Calu3 (cell line): ENCODE data around the gene DLX2. TPM values are rescaled to one million over a fixed set of nuclear protein-coding genes. Genes with fewer than 3 reads are reported as not detected.
"Not testable (repeated sequence)": the region's sequence is repeated elsewhere in the genome, so short reads cannot be mapped to it uniquely, and the experiment has no call there.

Experiments
- BruUV-seq: library from RNA; stranded (reverse); fragments of 400-500 nt; replicated peaks from 2 replicates; lab custom pipeline; 2021; lab: Mats Ljungman, UMichigan
- CTCF ChIA-PET: fragments of 300-600 bp; sonication (Branson Sonifier 250); formaldehyde crosslinking; loops from one replicate; lab custom pipeline; 2022; ENCODE audit warnings: antibody characterized with exemption; lab: Charles Lee
- DNase-seq: peaks from one replicate; pipeline ENCODE4 v3.0.0; 2022
- H3K27ac Mint-ChIP-seq: one replicate; pipeline ENCODE4 v1.8.0; 2022; ENCODE audit warnings: mixed read lengths; ENCODE audit not compliant: unreplicated experiment
- H3K27me3 Mint-ChIP-seq: one replicate; pipeline ENCODE4 v1.8.0; 2022; ENCODE audit warnings: mixed read lengths; ENCODE audit not compliant: unreplicated experiment
- H3K36me3 Mint-ChIP-seq: one replicate; pipeline ENCODE4 v1.8.0; 2022; ENCODE audit warnings: mild to moderate bottlenecking, moderate library complexity, mixed read lengths; ENCODE audit not compliant: insufficient read depth, unreplicated experiment
- H3K4me1 Mint-ChIP-seq: one replicate; pipeline ENCODE4 v1.8.0; 2022; ENCODE audit warnings: mild to moderate bottlenecking, low read depth, mixed read lengths; ENCODE audit not compliant: unreplicated experiment
- H3K4me3 Mint-ChIP-seq: one replicate; pipeline ENCODE4 v1.8.0; 2022; ENCODE audit warnings: mild to moderate bottlenecking, low read depth, moderate library complexity, mixed read lengths; ENCODE audit not compliant: unreplicated experiment
- H3K9me3 Mint-ChIP-seq: one replicate; pipeline ENCODE4 v1.8.0; 2022; ENCODE audit warnings: low read depth, mixed read lengths; ENCODE audit not compliant: unreplicated experiment
- CTCF ChIP-seq: fragments of 200-600 bp; IDR thresholded peaks from one replicate; pipeline ENCODE4 v1.8.0; 2022; ENCODE audit warnings: antibody characterized with exemption; ENCODE audit not compliant: unreplicated experiment
- intact Hi-C: fragments of 100-400 bp; cut with micrococcal nuclease; formaldehyde crosslinking; loops from one replicate; pipeline ENCODE4 v1.10.0; 2022; ENCODE audit not compliant: unreplicated experiment
- total RNA-seq: library from RNA; stranded (reverse); gene quantifications from 2 replicates; pipeline ENCODE4 v1.2.3, GENCODE V29; 2022

DLX2 gene
- total RNA-seq, 1 experiment from 2014 or later = not detected

- Mint-ChIP-seq H3K4me3 (no peak overlapping the region), H3K9me3 (no peaks in the 10 kb centered on the region), H3K27me3 (no peaks in the 10 kb centered on the region), H3K4me1 (no peaks in the 10 kb centered on the region), H3K27ac (no peak overlapping the region), H3K36me3 (no peaks in the 10 kb centered on the region)
- BruUV-seq = no TSS peak
- DNase-seq = no peak
- CTCF ChIA-PET = no interaction called here
- intact Hi-C loops = no loop called here
- no peak for TF ChIP-seq CTCF
These were observed 30.4 kb downstream of the DLX2 start for GRCh38 chr2:172072303-172072702.

- no peak for TF ChIP-seq CTCF
- Mint-ChIP-seq H3K4me3 (no peak overlapping the region), H3K9me3 (no peaks in the 10 kb centered on the region), H3K27ac (no peak overlapping the region), H3K27me3 (no peaks in the 10 kb centered on the region), H3K36me3 (no peaks in the 10 kb centered on the region), H3K4me1 (no peaks in the 10 kb centered on the region)
- no peak for DNase-seq
- intact Hi-C loops = no loop called here
- no TSS peak for BruUV-seq
- CTCF ChIA-PET = interaction anchor here (0.9 kb wide), 1 partner anchor 14 kb away, joined by 3 read pairs; no protein-coding TSS in a partner anchor
These were observed 31.8 kb downstream of the DLX2 start for GRCh38 chr2:172070936-172071335.

- H3K9me3 Mint-ChIP-seq, H3K4me1 Mint-ChIP-seq, H3K4me3 Mint-ChIP-seq, H3K27ac Mint-ChIP-seq, intact Hi-C loops, H3K36me3 Mint-ChIP-seq, DNase-seq, BruUV-seq, CTCF ChIA-PET, H3K27me3 Mint-ChIP-seq: not testable (repeated sequence)
These were observed 34.8 kb downstream of the DLX2 start for GRCh38 chr2:172067905-172068304.

- Mint-ChIP-seq H3K9me3 (no peaks in the 10 kb centered on the region), H3K4me1 (no peaks in the 10 kb centered on the region), H3K4me3 (no peak overlapping the region), H3K27me3 (no peaks in the 10 kb centered on the region), H3K27ac (no peak overlapping the region), H3K36me3 (no peaks in the 10 kb centered on the region)
- CTCF ChIA-PET = no interaction called here
- intact Hi-C loops = no loop called here
- DNase-seq = no peak
- no TSS peak for BruUV-seq
- no peak for TF ChIP-seq CTCF
These were observed 36.3 kb downstream of the DLX2 start for GRCh38 chr2:172066394-172066886.

- Mint-ChIP-seq H3K27ac (no peak overlapping the region), H3K36me3 (no peaks in the 10 kb centered on the region), H3K4me3 (no peak overlapping the region), H3K4me1 (no peaks in the 10 kb centered on the region), H3K9me3 (no peaks in the 10 kb centered on the region), H3K27me3 (no peaks in the 10 kb centered on the region)
- no peak for DNase-seq
- CTCF ChIA-PET = no interaction called here
- intact Hi-C loops = no loop called here
- BruUV-seq = no TSS peak
- no peak for TF ChIP-seq CTCF
These were observed 37.6 kb downstream of the DLX2 start for GRCh38 chr2:172065111-172065510.
